K562 (cell line): ENCODE data around the gene TTL. TPM values are rescaled to one million over a fixed set of nuclear protein-coding genes. Genes with fewer than 3 reads are reported as not detected.

Source experiments
- ADNP ChIP-seq: fragments of 200-800 bp; sonication (Bioruptor generic); IDR thresholded peaks from 2 replicates; pipeline ENCODE4 v1.6.1; 2016; ENCODE audit warnings: missing genetic modification characterization, missing compliant biosample characterization
- JUN ChIP-seq, 2 experiments: sonication (generic) in 1 of 2; formaldehyde crosslinking in 1 of 2; IDR thresholded peaks; 2 replicates each; pipeline versions ENCODE4 v1.6.1 to v1.8.0; 2012 to 2022; ENCODE audit warnings: borderline replicate concordance in 2 of 2, mild to moderate bottlenecking in 2 of 2, improper control_type of control experiment in 1 of 2, low read depth in 1 of 2, low read length in 1 of 2, missing genetic modification reagents in 1 of 2
- MAZ ChIP-seq, 2 experiments: fragments of 450-650 bp in 1 of 2; sonication (generic) in 1 of 2; formaldehyde crosslinking; IDR thresholded peaks in 1 of 2; conservative IDR thresholded peaks in 1 of 2; 2 replicates each; pipeline versions ENCODE4 v1.4.0 to v1.5.0; 2020; ENCODE audit warnings: mild to moderate bottlenecking in 1 of 2, missing genetic modification reagents in 1 of 2
- SUPT5H ChIP-seq: fragments of 450-650 bp; IDR thresholded peaks from 2 replicates; pipeline ENCODE4 v1.6.1; 2016
- TBL1XR1 ChIP-seq, 2 experiments: IDR thresholded peaks; 2 replicates each; pipeline ENCODE4 v1.6.1; 2012; ENCODE audit warnings: improper control_type of control experiment in 2 of 2, low read length in 2 of 2, mild to moderate bottlenecking in 1 of 2
- XRCC4 ChIP-seq: IDR thresholded peaks from one replicate; pipeline ENCODE4 v1.6.1; 2011; ENCODE audit not compliant: insufficient read depth, insufficient read length; ENCODE audit errors: extremely low read depth
- ZNF57 ChIP-seq: fragments of 450-650 bp; formaldehyde crosslinking; IDR thresholded peaks from 2 replicates; pipeline ENCODE4 v1.4.0; 2020; ENCODE audit warnings: mild to moderate bottlenecking, moderate library complexity
- polyA plus RNA-seq, 8 experiments: library from polyadenylated mRNA; depleted of rRNA in 4 of 8; stranded (reverse) in 5 of 8; unstranded in 3 of 8; fragments of >200 nt; fragmentation: Nextera tagmentation in 2 of 8; fragmentation: Illumina TruSeq in 1 of 8; extraction: Ambion mirVana in 2 of 8; extraction: Trizol in 1 of 8; gene quantifications; 2 replicates each; pipeline versions ENCODE4 v1.2.1 to v1.2.3, GENCODE V29; 2011 to 2014; ENCODE audit warnings: inconsistent platforms in 1 of 8, missing spikeins in 1 of 8
- total RNA-seq, 7 experiments: library from RNA; depleted of rRNA in 6 of 7; stranded (reverse); fragments of >200 nt in 6 of 7; fragmentation: Illumina TruSeq in 2 of 7; extraction: Trizol in 2 of 7; gene quantifications; 2 replicates each; pipeline versions ENCODE4 v1.2.1 to v1.2.3, GENCODE V29; 2011 to 2021; ENCODE audit warnings: low replicate concordance in 1 of 7
- TF ChIP-seq, protein P1 (sequence below): fragments of 250-450 bp; sonication (Bioruptor Pico); IDR thresholded peaks from 2 replicates; pipeline ENCODE4 v1.4.0; 2020
- TF ChIP-seq, protein P2 (sequence below): sonication (generic); formaldehyde crosslinking; IDR thresholded peaks from 2 replicates; pipeline ENCODE4 v1.8.0; 2023; ENCODE audit warnings: missing genetic modification reagents, mild to moderate bottlenecking, borderline replicate concordance

Gene TTL
- total and polyA plus RNA-seq, 9 of the 15 experiments (the other 6 are each of a cell fraction or from before 2014, with no cell fraction given) = 9.4 to 54.4 (median 34.9) TPM

GRCh38 chr2:112481528-112482233 lies at the start of gene TTL (continued):
- TF ChIP-seq TBL1XR1 (IDR thresholded peaks at IDR 0.05; ENCODE audit: low read length in 2 of 2) (0 out of 4 replicates have a peak, but pooled peaks of 1 of the 2 experiments have one; percentile 9), XRCC4 (no peak), JUN (IDR thresholded peaks at IDR 0.05; ENCODE audit: borderline replicate concordance, low read depth, low read length) (0 out of 2 replicates have a peak, but pooled peaks have one; percentile 4), JUN (CRISPR knock-in tag; IDR thresholded peaks at IDR 0.05; ENCODE audit: borderline replicate concordance) (no peak), ZNF57 (CRISPR knock-in tag) (no peak), SUPT5H (peak; percentile 29), MAZ (CRISPR knock-in tag; conservative IDR thresholded peaks at IDR 0.05 in 1 of 2, IDR thresholded peaks at IDR 0.05 in 1 of 2) (peak; percentile 10 to 73; a peak in 3 of 4 replicates), ADNP (no peak)
- TF ChIP-seq, protein P1, sequence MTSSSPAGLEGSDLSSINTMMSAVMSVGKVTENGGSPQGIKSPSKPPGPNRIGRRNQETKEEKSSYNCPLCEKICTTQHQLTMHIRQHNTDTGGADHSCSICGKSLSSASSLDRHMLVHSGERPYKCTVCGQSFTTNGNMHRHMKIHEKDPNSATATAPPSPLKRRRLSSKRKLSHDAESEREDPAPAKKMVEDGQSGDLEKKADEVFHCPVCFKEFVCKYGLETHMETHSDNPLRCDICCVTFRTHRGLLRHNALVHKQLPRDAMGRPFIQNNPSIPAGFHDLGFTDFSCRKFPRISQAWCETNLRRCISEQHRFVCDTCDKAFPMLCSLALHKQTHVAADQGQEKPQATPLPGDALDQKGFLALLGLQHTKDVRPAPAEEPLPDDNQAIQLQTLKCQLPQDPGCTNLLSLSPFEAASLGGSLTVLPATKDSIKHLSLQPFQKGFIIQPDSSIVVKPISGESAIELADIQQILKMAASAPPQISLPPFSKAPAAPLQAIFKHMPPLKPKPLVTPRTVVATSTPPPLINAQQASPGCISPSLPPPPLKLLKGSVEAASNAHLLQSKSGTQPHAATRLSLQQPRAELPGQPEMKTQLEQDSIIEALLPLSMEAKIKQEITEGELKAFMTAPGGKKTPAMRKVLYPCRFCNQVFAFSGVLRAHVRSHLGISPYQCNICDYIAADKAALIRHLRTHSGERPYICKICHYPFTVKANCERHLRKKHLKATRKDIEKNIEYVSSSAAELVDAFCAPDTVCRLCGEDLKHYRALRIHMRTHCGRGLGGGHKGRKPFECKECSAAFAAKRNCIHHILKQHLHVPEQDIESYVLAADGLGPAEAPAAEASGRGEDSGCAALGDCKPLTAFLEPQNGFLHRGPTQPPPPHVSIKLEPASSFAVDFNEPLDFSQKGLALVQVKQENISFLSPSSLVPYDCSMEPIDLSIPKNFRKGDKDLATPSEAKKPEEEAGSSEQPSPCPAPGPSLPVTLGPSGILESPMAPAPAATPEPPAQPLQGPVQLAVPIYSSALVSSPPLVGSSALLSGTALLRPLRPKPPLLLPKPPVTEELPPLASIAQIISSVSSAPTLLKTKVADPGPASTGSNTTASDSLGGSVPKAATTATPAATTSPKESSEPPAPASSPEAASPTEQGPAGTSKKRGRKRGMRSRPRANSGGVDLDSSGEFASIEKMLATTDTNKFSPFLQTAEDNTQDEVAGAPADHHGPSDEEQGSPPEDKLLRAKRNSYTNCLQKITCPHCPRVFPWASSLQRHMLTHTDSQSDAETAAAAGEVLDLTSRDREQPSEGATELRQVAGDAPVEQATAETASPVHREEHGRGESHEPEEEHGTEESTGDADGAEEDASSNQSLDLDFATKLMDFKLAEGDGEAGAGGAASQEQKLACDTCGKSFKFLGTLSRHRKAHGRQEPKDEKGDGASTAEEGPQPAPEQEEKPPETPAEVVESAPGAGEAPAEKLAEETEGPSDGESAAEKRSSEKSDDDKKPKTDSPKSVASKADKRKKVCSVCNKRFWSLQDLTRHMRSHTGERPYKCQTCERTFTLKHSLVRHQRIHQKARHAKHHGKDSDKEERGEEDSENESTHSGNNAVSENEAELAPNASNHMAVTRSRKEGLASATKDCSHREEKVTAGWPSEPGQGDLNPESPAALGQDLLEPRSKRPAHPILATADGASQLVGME = 0 out of 2 replicates have a peak, but pooled peaks have one; percentile 9
- TF ChIP-seq, protein P2, sequence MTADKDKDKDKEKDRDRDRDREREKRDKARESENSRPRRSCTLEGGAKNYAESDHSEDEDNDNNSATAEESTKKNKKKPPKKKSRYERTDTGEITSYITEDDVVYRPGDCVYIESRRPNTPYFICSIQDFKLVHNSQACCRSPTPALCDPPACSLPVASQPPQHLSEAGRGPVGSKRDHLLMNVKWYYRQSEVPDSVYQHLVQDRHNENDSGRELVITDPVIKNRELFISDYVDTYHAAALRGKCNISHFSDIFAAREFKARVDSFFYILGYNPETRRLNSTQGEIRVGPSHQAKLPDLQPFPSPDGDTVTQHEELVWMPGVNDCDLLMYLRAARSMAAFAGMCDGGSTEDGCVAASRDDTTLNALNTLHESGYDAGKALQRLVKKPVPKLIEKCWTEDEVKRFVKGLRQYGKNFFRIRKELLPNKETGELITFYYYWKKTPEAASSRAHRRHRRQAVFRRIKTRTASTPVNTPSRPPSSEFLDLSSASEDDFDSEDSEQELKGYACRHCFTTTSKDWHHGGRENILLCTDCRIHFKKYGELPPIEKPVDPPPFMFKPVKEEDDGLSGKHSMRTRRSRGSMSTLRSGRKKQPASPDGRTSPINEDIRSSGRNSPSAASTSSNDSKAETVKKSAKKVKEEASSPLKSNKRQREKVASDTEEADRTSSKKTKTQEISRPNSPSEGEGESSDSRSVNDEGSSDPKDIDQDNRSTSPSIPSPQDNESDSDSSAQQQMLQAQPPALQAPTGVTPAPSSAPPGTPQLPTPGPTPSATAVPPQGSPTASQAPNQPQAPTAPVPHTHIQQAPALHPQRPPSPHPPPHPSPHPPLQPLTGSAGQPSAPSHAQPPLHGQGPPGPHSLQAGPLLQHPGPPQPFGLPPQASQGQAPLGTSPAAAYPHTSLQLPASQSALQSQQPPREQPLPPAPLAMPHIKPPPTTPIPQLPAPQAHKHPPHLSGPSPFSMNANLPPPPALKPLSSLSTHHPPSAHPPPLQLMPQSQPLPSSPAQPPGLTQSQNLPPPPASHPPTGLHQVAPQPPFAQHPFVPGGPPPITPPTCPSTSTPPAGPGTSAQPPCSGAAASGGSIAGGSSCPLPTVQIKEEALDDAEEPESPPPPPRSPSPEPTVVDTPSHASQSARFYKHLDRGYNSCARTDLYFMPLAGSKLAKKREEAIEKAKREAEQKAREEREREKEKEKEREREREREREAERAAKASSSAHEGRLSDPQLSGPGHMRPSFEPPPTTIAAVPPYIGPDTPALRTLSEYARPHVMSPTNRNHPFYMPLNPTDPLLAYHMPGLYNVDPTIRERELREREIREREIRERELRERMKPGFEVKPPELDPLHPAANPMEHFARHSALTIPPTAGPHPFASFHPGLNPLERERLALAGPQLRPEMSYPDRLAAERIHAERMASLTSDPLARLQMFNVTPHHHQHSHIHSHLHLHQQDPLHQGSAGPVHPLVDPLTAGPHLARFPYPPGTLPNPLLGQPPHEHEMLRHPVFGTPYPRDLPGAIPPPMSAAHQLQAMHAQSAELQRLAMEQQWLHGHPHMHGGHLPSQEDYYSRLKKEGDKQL (CRISPR knock-in tag) = no peak
